SKM-1 treated with dmso at 0.1 percent for 144 hours (cell line): ENCODE measurements around the gene SCNN1G.

ENCODE experiments used
- DNase-seq: peaks from one replicate; lab custom pipeline; 2025; ENCODE audit not compliant: unreplicated experiment; lab: John Stamatoyannopoulos, UW

SCNN1G gene

DNA sequence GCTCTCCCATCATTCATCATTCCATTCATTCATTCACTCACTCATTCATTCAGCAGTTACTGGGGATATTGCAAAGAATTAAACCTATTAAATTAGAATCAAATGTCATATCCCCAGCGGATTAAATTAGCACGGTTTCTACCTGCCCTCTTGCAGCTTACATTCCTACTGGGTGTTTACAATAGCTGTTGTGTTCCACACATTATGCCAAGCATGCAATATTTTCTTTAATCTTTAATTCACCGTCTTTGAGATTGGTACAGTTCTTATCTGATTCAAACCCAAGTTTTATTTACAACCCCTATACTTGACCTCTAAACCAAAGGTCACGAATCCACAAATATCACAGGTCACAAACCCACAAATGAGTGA is 32.6 kb upstream of the SCNN1G start:
- no peak for DNase-seq

DNA sequence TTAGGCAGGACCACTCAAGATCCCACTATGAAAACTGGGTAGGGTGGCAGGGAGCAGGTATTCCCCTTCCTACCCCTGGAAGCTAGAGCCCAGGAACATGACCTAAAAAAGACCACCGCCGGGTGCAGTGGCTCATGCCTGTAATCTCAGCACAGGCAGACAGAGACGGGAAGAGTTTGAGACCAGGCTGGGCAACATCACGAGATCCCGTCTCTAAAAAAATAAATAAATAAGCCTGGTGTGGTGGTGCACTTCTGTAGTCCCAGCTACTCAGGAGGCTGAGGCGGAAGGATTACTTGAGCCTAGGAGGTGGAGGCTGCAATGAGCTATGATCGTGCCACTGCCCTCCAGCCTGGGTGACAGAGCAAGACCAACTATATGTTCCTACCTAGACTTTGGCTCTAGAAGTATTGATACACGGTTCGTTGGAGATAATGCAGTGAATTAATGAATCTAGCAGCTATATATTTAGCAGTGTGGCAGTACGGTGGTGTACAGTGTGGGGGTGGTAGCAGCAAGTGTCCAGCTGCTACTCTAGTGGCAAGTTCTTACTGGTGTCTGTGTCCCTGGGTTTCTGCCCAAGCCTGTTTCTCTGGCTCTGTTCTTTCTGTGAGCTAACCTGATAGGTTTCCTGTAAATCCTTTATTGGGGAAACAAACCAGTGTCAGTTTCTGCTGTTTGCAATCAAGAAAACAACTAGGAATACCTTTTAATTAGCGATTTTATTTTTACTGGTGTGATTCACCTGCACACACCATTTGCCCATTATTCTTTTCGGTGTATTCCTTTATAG is 30.0 kb upstream of the SCNN1G start:
- no peak for DNase-seq

DNA sequence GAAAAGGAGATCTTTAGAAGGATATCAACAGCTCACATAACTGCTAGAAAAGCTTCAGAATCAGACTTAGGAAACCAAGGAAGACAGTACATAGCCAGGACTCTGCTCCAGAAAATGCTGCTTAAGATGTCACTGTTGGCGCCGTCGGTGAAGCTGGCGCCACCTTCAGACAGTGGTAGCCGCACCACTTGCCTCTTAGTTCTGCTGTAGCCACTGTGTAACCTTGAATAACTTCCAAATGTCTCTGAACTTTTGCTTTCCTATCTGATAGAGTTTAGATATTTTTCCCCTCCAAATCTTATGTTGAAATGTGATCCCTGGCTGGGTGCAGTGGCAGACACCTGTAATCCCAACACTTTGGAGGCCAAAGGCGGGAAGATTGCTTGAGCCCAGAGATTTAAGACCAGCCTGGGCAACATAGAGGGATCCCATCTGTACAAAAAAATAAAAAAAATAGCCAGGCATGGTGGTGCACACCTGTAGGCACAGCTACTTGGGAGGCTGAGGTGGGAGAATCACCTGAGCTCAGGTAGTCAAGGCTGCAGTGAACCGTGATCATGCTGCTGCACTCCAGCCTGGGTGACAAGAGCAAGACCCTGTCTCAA is 27.0 kb upstream of the SCNN1G start:
- no peak for DNase-seq

DNA sequence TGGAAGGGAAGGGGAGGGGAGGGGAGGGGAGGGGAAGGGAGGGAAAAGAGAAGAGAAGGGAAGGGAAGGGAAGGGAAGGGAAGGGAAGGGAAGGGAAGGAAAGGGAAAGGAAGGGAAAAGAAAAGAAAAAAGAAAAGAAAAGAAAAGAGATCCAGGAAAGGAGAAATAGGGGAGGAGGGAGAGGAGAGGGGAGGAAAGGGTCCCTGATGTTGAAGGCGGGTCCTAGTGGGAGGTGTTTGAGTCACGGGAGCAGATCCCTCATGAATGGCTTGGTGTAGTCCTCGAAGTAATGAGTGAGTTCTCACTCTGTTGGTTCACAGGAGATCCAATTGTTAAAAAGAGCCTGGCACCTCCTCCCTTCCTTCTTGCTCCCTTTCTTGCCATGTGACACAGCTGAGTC is 26.4 kb upstream of the SCNN1G start:
- DNase-seq: no peak

DNA sequence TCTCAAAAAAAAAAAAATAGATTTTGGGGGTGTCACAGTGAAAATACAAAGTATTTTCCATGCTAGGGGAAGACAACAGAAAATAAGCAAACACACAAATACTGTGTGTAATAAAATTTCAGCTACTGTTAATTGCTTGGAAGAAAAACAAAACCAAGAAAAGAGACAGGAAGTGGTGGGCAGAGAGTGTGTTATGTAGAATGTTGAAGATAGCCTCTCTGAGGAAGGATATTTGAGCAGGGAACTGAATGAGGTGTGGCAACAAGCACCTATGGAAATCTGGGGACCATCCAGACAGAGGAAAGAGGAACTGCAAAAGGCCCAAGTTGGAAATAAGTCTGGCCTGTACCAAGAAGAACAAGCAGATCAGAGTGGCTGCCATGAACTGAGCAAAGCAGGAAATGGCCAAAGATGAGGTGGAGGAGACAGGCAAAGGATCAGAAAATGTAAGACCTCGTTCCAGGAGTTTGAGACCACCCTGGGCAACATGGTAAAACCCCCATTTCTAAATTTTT is 25.5 kb upstream of the SCNN1G start:
- no peak for DNase-seq

DNA sequence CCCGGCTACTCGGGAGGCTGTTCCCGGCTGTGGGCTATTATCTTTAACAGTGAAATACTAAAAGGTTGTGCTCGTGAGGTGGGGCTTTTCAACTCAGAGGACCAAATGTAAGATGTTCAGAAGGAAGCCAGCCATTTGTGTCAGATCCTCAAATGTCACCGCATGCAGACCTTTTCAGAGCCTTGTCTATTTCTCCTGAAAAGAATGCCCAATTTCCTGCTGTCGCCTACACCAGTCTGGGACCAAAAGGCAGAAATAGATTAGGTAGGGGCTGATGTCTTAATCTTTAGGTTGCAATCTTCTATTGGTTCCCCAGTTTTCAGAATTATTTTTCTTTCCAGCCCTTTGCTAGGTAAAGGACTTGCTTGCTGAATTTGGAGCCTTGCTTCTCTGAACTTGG is 24.4 kb upstream of the SCNN1G start:
- DNase-seq: no peak

DNA sequence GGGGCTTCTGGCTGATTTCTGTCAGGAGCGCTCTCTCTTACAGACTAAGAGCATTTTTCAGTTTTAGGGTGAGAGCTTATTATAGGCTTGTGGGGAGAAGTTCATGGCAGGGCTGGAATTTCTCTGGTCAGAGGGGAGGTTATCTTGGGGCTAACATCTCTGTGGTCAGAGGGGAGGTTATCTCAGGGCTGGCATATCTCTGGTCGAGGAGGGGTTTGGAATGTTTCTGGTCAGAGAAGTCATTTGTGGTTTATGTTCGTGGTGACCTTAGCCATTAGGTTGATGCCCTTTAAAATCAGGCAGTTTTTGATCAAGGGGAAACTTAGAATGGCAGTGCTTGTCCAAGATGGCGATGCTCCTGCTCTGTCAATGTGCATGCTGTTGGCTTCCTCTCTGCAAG is 22.5 kb upstream of the SCNN1G start:
- no peak for DNase-seq

DNA sequence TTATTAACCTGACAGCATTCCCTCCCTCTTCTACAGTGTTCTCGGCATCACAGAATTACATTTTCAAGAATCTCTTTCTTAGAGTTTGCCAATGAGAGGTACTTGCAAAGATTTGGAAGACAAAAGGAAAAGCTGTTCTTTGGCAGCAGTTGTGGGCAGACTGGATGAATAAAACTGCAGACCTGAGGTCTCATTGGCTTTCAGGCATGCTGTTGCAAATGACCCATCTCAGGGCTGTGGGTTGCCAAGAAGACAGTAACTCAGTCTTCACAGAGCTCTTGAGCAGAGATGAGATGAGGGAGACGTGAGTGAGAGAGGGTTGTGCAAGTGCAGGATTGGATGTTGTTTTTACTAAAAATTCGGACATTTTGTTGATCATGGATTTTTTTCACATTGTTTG is 22.0 kb upstream of the SCNN1G start:
- DNase-seq: no peak

DNA sequence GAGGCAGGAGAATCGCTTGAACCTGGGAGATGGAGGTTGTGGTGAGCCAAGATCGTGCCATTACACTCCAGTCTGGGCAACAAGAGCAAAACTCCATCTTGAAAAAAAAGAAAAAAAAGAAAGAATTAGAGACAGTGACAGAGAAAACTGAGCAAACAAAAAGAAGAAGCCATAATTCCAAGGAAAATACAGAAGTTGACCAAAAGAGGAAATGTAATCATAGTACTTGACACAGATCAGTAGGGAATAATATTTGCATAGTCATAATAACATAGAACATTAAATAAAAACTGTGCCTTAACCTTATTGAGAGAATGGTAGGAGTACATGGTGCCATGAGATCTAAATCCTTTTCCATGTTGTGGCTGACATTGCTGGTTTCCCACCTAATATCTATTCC is 18.6 kb upstream of the SCNN1G start:
- DNase-seq: no peak

DNA sequence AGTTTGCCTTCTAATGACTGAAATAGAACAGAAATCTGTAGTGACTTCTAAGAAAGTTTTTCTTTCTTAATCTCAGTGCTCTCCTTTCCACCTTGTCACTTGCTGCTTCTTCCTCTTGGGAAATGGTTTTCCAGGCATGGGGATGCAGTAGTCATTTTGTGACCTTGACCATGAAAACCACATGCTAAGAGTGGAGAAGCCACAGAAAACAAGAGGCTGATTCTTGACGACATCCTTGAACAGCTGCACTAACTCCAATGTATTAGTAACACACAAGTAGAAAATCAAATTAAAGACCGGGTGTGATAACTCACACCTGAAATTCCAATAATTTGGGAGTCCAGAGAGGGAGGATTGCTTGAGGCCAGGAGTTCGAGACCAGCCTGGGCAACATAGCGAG is 17.8 kb upstream of the SCNN1G start:
- no peak for DNase-seq

DNA sequence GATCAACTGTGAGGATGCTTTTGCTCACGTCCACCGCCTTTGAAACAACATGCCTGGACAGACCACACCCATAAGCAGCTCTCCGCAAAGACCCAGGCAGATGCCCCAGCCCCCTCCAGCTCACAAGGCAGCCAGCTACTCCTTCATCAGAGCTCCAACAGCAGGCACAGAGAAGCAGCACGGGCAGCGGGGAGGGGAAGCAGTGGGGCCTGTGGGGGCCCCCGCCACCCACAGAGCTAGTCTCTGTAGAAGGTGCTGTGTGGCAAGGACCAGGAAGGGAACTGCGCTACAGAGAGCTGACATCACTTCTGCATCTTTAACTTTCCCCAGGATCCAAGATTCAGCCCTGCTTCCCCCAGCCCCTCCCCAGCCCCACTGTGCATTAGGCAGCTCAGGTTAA is 10.0 kb upstream of the SCNN1G start:
- DNase-seq: no peak

DNA sequence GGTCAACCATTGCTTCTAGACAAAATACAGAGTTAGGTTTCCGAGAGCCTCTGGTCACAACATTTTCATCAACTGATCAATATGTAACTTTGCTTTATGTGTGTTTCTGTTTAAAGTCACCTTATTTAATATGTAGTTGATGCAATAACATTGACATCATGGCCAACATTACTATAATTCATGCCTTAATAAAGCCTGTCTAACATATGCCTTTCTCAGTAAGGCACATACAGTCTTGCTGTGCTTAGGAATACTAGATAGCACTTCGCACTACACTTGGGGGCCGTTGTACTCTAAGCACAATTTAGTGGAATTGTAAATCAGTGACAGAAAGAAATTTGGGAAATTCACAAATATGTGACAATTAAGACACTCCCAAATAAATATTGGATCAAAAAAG is 9.6 kb upstream of the SCNN1G start:
- no peak for DNase-seq

DNA sequence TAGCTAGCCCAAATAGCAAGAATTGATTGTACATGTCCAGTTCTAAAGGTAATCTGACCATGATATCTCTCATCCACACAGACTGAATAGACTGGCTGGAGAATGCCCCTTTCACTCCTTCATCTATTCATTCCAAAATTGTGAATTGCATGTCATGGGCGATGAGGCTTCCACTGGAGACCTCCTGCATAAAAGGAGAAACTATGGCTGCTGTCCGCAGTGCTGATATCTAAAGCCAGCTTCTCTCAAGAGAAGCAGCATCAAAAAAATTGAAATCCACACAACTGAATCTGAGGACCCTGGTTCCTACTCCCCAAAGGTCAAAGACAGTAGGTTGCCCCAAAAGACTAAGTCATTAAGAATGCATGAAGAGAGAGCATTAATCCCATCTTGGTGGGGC is 7.9 kb upstream of the SCNN1G start:
- DNase-seq: no peak

DNA sequence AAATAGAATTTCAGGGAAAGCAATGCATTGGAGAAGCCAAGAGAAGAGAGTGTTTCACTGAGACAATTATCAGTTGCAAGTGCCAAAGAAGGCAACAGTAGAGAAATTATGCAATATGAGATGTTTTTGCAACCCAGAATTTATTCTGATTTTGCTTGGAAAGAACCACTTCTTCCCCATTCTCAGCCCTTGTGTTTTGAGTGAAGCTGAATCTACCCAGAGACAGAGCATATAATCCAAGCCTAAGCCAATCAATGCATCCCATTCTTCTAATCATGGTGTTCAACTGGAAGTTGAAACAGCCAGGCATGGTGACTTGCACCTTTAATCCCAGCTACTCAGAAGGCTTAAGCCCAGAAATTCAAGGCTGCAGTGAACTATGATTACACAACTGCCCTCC is 6.9 kb upstream of the SCNN1G start:
- DNase-seq: no peak

DNA sequence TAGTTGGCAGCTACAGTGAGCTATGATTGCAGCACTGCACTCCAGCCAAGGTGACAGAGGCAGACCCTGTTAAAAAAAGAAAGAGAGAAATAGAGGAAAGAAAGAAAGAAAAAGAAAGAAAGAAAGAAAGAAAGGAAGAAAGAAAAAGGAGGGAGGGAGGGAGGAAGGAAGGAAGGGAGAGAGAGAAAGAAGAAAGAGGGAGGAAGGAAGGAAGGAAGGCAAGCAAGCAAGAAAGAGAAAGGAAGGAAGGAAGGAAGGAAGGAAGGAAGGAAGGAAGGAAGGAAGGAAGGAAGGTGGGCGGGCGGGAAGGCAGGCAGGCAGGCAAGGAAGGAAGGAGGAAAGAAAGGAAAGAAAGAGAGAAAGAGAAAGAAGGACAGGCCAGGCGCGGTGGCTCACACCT is 1.0 kb upstream of the SCNN1G start:
- no peak for DNase-seq

DNA sequence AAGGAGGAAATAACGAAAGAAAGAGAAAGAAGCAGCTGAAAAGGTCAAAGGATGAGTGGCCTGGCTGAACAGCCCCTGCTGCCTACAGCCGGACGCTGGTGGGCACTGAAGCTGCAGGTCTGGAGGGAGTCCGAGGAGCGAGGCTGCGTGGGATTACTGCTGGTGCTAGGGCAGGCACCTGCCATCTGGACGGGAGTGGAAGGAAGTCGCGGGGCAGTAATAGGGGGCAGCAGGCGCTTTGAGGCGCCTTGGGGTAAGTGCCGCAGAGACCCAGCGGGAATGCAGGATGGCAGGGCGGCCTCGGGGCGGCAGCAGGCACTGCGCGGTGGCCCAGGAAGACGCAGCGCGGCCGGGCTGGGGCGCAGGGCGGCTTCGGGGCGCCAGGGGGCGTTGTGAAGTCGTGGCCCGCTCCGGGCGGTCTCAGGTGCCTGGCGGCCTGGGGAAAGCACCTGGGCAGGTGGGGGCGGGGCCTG is 303 bp upstream of the SCNN1G start:
- peak; percentile 34 for DNase-seq

DNA sequence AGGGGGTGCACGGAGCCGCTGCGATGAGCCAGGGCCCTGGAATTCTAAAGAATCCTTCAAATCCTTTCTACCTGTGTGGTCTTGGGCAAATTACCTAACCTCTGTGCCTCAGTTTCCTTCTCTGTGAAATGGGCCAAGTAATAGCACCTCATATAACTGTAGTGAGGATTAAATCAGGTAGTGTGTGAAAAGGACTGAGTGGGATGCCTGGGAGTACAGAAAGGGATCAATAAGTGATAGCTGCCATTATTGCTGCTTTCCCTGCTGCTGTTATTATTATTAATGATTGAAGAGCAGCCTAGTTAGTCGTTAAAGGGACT is 958 bp downstream of the SCNN1G start:
- no peak for DNase-seq

DNA sequence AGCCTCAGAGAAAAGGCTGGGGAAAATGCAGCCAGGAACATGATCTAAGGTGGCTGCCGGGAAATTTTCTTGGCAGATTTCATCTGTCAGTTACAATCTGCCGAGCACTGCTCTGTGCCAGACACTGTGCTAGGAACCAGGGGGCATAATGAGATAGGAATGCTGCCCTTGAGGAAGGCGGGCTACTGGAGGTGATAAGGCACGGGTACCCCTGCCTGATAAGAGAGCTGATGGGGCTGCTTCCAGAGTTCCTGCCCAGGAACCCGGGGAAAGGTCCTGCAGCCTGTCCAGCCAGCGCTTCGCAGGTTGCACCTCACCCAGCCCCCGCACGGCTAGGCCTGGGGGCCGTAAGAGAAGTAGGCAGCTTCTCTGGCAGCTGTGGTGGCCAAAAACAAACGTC is 3.1 kb downstream of the SCNN1G start:
- no peak for DNase-seq

DNA sequence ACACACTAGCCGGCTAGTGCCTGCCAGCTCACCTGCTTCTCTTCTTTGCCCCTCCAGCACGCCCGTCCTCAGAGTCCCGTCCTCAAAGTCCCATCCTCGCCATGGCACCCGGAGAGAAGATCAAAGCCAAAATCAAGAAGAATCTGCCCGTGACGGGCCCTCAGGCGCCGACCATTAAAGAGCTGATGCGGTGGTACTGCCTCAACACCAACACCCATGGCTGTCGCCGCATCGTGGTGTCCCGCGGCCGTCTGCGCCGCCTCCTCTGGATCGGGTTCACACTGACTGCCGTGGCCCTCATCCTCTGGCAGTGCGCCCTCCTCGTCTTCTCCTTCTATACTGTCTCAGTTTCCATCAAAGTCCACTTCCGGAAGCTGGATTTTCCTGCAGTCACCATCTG is 3.6 kb downstream of the SCNN1G start:
- no peak for DNase-seq

DNA sequence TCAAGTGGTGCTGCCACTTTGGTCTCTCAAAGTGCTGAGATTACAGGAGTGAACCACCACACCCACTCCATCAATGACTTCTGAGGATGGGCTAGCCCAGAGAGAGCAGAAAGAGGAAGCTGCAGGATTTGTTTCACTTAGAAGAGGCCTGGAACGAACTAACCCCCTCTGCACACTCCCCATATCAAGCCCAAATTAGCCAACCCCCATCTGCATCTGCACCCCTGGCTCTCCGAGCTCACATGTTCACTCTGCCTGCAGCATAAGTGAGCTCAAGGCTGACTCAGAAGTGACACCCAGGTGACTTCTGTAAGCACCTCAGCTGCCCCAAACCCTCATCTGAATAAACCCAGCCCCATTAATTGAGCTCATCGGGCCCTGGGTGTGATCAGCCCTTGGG is 4.8 kb downstream of the SCNN1G start:
- no peak for DNase-seq

DNA sequence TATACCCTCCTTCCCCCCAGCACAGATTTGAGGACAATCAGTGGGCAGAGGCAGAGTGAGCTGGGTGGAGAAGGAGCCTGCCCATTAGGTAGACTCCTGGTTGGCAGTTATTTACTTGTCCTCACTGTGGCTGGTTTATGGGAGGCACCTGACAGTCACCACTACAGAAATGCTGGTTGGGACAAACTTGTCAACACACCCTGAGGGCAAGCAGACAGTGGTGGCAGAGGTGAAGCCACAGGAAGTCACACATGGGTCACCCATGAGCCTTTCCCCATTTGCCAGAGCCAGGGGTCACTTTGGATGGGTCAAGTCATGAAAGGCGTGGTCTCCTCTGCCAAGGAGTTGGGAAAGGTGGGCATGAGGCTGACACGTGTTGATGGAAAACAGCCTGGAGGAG is 6.4 kb downstream of the SCNN1G start:
- no peak for DNase-seq

DNA sequence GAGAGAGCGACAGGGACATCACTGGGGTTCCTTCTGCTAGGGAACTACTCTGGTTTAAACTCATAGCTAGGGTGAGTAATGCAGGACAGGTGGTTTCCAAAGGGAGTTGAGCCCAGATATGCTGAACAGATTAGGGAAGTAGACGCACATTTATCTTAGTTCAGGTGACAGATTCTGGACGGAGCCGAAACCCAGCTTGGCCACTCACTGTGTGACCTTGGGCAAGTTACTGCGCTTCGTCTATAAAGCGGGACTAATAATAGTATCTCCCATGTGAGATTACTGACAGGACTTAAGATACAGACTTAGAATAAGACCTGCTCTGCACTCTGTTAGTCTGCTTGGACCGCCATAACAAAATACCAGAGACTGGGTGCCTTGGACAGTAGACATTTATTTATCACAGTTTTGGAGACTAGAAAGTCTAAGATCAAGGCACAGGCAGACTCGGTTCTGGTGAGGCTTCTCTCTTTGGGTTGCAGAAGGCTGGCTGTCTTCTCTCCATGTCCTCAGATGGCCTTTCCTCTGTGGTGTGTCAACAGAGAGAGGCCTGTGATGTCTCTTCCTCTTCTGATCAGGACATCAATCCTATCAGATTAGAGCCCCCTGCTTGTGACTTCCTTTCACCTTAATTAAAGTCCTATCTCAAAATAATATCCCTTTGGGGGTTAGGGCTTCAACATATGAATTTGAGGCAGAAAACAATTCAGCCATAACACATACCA is 12.1 kb downstream of the SCNN1G start:
- no peak for DNase-seq
